Stimulated activated naive CD4-positive, alpha-beta T cell treated with Interleukin-2 at 50 U/mL for 16 hours (primary cell): ENCODE measurements around the gene PML.
"Not testable (repeated sequence)": the region's sequence is repeated elsewhere in the genome, so short reads cannot be mapped to it uniquely, and the experiment has no call there.

ENCODE experiments used
- DNase-seq: peaks from one replicate; lab custom pipeline; 2025; lab: John Stamatoyannopoulos, UW

PML gene

DNA sequence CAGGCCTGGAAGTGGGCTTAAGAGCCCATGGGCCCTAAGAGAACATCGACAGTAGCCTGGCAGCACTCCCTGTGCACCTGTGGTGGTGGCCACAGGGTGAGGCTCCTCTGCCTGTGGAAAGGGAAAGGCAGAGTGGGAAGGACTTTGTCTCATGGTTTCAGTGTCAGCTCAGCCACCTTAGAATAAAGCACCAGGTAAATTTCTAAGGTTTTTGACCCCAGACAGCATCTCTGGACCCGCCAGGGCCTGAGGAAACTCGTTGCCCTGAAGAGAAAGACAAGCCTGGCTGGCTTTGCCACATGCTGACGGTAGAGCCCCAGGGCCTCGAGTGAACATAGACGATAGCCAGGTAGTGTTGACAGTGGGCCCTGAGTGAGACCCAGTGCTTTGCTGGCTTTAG, 65.7 kb downstream of the PML start:
- DNase-seq: no peak

DNA sequence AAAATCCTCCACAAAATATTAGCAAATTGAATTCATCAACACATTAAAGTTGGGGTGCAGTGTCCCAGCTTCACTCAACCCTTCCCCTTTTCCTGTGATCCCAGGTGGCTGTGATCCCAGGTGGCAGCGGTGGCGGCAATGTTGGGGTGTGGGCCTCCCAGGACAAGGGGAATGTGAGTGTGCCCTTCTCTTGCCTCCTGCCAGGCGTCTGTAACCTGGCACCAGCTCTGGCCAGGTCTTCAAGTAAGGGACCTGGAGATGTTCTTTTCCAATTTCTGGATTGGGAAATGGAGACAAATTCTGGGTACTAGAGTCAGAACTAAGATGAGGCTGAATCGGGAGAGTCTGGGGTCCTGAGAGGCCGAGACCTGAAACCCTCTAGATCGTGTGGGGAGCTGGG, 67.7 kb downstream of the PML start:
- DNase-seq: no peak

DNA sequence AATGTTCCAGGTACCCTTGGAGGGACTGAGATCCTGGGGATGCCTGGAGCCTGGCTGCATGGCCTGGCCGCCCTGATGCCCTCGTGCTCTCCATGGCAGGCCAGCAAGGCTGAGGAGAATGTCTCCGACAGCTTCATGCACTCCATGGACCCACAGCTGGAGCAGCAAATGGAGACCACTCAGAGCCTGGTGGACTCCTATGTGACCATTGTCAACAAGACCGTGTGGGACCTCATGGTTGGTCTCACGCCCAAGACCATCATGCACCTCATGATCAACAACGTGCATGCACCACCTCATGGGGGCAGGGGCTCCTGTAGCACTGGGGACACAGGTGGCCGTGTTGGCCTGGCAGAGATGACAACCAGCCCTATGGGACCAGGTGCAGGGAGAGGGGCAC, 68.2 kb downstream of the PML start:
- no peak for DNase-seq

DNA sequence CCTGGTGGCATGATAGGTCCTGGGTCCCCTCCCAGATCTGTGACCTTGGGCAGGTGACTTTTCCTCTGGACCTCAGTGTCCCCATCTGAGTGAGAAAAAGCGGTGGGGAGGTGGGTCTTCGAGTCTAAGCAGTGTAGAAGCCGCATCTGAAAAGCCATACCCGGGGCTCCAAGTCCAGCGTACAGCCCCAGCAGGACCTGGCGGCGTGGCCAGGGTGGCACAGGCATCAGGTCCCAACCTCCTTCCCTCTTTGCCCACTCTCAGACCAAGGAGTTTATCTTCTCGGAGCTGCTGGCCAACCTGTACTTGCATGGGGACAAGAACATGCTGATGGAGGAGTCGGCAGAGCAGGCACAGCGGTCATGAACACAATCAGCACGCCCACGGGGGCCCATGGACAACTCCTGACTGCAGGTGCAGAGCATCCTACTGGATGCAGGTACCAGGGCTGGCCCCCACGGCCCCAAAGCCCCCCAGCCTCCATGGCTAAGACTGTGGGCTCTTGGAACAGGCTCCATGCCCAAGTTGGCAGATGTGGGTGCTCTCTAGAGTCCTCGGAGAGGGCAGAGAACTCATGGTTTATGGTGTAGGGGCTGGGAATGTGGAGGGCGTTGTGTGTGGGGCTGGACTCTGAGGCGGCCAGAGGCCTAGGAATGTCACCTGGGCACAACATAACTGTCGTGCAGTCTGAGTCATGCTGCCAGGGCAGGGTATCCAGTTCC, 69.1 kb downstream of the PML start:
- not testable (repeated sequence) for DNase-seq

DNA sequence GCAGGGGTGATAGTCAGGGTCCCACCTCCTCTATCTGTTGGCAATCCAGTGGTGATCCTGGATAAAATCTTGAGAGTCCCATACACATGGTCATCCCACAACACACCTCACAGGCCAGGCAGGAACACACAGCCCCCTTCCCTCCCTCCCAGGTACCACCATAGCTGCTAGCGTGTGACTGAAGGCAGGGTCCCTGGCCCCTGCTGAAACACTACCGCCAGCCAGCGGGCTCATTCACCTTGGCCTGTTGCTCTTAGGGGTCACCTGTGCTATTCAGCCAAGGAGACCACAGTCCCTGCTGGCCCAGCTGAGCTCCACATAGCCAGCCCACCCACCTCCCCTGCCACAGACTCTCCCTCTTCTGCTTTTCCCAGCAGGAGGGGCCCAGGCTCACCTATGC, 69.7 kb downstream of the PML start:
- not testable (repeated sequence) for DNase-seq

DNA sequence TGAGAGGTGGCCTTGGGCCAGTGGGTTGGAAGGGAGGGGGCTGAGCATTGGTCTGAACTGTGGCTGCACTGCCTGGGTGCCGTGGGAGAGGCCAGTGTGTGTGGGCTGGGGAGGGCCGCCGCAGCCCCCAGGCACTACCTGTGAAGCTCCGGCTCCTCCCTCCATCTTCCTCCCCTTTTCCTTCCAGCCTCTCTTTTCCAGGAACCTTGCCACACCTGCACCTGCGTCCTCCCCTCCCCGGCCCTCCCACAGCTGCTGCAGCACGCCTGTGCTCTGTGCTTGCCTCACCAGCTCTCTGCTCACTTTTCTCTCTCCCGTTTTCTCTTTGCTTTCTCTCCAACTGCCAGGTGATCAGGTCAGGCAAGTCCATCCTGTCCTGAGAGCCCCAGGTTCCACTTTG, 70.3 kb downstream of the PML start:
- DNase-seq: not testable (repeated sequence)

DNA sequence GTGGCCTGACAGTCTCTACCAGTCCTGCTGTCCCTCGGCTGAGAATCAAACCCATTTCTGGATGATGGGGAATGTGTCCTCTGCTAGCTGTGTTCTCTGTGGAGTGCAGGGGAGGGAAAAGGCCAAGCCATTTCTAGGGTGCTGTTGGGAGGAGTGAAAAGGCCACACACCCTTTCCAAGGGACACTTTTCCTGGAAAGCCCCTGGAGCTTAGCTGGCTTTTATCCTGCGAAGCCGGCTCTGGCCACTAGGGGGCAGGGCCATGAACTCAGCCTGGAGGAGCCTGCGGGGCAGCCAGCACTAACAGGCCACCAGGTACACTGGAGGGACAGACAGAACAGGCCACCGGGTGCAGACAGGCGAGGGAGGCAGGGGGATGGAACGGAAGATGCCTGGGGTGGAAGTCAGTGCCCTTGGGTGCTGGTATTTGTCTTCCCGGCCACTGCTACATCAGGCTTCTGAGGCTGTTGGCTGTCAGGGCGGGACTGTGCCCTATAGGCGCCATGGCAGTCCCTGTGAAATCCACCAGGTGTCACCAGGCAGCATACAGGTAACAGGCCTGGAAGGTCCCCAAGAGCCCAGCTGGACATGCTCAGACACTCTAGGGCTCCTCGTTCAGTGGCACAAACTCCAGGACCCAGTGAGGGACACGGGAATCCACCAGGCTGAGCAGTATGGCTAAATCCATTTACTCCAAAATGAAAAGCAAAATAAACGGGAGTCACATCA, 71.3 kb downstream of the PML start:
- not testable (repeated sequence) for DNase-seq

DNA sequence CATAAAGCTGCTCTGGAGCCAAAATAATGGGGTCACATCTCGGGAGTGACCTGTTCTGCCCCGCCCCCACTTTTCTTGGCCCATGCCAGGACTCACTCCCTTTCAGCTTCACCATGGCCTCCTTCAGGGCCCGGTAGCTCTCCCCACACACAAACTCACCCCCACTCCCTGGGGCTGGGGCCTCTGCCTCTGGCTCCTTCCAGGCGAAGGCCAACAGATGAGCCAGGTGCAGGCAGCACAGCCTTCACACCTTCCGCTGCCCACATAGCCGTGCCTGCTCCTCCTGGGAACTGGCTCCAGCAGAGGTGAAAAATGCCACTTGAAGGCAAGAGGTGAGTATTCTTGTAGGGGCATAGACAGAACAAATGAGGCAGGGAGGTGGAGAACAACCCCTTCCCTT, 77.1 kb downstream of the PML start:
- not testable (repeated sequence) for DNase-seq

DNA sequence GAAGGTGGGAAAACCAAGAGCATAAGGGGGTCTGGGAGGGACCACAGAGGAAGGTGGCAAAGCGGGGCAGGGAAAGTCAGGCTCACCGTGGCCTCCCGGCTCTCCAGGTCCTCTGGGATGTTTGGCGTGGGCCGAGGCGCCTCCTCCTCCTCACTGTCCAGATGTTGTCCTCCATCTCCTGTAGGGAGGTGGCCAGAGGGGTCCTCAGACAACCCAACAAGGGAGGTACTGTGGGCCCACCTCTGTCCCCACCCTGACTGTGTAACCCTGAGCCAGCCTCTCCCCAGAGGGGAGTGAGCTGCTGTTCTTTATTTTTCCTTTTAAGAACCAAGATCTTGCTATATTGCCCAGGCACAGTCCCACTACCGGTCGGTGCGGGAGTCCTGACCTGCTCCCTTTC, 77.6 kb downstream of the PML start:
- not testable (repeated sequence) for DNase-seq

DNA sequence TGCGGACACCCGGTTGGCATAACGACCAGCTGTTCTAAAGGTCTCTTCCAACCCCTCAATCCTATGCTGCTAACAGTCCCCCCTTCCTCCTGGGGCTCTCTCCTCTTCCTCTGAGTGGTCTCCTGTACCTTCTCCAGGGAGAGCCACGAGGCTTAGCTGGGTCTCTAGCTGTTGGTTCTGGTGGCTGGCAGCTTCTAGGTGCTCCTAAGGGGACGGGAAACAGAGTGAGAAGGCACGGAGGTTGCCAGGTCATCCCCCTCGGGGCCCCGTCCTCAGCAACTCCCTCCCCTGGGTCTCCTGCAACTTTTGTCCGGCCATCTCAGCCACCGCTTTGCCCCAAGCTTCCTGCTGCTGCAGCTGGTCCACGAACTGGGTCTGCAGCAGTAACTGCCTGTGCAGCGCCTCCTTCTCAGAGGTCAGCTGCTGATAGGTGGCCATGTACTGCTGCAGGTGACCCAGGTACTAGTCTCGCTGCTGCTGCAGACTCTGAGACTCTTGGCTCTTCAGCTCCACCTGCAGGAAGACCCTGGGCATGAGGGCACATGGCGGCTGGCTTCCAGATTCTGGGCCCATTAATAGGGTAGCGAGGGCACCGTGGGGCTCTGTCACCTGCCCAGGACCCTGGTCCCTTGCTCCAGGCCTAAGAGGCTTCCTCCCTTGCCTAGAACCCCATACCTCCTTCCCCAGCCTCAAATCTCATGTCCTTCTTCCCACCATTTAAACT, 78.3 kb downstream of the PML start:
- DNase-seq: not testable (repeated sequence)

DNA sequence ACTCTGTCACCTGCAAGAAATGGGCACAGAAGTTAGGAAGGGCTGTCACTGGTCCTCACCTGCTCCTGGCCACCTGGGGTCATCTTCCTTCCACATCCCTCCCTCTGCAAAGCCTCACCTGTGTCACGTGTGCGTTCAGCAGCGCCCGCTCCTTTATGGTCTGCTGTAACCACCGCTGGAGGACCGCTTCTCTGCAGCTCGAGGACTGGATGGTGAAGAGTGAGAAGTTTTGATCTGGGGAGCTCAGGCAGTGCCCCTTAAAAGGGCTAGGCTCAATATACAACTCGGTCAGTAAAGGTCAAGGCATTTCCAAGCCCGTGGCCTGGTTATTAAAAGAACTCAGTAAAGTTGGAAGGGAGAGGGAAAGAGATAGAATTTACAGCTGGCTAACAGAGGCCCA, 81.3 kb downstream of the PML start:
- DNase-seq: not testable (repeated sequence)

DNA sequence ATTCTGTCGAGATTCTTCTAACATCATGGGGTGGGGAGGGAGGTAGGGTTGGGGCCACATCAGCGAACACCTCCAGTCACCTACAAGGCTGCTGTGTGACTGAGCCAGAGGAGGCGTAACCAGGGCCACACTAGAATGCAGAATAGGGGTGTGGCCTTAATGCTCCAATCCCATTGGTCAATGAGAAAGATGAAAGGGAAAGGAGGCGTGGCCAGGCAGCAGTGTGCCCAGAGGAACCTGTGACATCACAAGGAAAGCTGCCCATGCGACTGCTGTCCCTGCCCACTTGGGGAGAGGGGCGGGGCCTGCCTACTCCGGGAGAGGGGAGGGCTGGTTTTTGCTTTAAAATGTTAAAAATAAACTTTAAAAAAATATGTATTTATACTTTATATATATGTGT, 87.9 kb downstream of the PML start, which contains the start of gene GOLGA6A:
Gene GOLGA6A (minus strand): TSS at position 101 of the 400 bp plus-strand sequence. CDS start 41 bp downstream, at position 60.
- not testable (repeated sequence) for DNase-seq

DNA sequence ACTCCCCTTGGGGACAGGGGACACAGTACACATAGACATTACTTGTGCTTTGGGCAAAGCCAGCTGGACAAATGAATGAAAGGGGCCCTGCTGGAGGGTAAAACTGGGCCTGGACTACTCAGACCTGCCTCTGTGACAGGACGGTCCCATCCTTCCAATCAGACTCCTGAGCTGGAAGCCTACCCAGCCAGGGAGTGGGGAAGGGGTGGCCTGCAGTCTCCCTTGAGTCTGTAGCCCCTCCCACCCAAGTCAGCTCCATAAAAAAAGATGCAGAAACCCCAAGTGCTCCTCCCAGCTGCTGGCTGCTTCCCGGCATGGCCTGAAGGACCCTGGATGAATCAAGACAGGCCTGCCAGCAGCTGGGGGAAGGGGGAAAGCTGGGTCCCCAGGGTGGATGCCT, 100.1 kb downstream of the PML start:
- not testable (repeated sequence) for DNase-seq

DNA sequence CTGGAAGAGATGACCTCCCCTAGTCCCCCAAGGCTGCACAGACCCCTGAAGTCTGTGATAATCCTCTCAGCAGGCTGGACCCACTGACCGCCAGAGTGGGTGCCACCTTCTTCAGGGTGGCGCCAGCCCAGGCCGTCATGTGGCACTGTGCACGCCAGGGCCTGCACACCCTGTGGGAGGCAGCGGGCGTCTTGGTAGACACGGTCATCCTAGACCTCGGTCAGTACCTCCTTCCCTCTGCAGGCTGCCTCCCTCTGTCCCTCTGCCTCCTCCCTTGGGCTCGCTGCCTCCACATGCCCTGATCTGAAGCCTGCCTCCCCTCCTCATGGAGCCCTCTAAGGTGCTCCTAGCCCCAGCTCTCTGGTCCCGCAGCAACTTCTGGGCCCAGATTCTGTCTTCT, 101.1 kb downstream of the PML start:
- not testable (repeated sequence) for DNase-seq

DNA sequence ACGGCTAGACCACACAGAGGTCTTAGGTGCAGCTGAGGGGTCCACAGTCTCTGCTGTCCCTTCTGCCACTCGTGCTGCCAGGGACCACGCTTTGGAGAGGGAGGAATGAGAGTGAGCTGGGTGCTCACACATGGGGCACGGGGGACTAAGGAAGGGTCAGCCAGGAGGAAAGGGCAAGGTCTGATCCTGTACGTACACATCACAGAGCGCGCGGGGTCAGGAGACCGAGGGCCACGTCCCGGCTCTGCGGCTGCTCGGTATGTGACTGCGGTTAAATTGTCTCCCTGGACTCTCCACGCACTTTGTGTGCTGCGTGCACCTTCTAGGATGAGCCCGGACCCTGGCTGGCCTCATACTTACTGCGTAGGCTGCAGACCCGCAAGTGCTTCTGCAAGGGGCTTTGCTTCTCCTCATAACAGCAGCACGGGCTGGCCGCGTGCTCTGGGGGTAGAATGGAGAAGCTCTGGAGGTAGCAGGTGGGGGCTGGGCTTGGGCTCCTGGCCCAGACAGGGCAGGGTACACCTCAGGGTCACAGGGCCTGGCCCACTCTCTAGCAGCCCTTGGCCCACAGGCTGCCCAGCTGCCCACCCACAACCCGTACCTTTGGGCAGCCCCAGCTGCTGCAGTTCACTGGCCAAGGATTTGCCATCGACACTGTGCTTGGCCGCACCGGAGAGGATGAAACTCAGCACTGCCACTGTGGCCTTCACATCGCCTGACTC, 102.4 kb downstream of the PML start:
- DNase-seq: not testable (repeated sequence)
